ENCODE results near the gene MAGI1. TPM values are rescaled to one million over a fixed set of nuclear protein-coding genes. Genes with fewer than 3 reads are reported as not detected.

The MAGI1 gene
- total and polyA plus RNA-seq, 2 experiments from 2014 or later: 33.9 to 87.0 TPM

GRCh38 chr3:66077973-66078372, 39.3 kb upstream of the MAGI1 start:
- H3K27ac ChIP-seq: no peak overlapping the region
- no peak for TF ChIP-seq CTCF (IDR thresholded peaks at IDR 0.05; ENCODE audit: low read depth, low read length)
- no peaks in the 10 kb centered on the region for H3K27me3 ChIP-seq
- no peak overlapping the region for H3K4me3 ChIP-seq
- H3K36me3 ChIP-seq: no peaks in the 10 kb centered on the region
- no peaks in the 10 kb centered on the region for H3K9me3 ChIP-seq (ENCODE audit: low read depth)
- peaks cover 3% of the 10 kb centered on the region for H3K4me1 ChIP-seq (ENCODE audit: low read depth)
- no peak for DNase-seq (ENCODE audit: low read depth in 1 of 2, low spot score in 1 of 2)

GRCh38 chr3:66076861-66077470, 38.2 kb upstream of the MAGI1 start:
- no peaks in the 10 kb centered on the region for H3K27me3 ChIP-seq
- no peaks in the 10 kb centered on the region for H3K9me3 ChIP-seq (ENCODE audit: low read depth)
- no peak for DNase-seq (ENCODE audit: low read depth in 1 of 2, low spot score in 1 of 2)
- TF ChIP-seq CTCF (IDR thresholded peaks at IDR 0.05; ENCODE audit: low read depth, low read length): no peak
- H3K27ac ChIP-seq: no peak overlapping the region
- H3K4me1 ChIP-seq (ENCODE audit: low read depth): no peaks in the 10 kb centered on the region
- no peaks in the 10 kb centered on the region for H3K36me3 ChIP-seq
- no peak overlapping the region for H3K4me3 ChIP-seq

GRCh38 chr3:66075281-66075680, 36.6 kb upstream of the MAGI1 start:
- no peaks in the 10 kb centered on the region for H3K4me1 ChIP-seq (ENCODE audit: low read depth)
- TF ChIP-seq CTCF (IDR thresholded peaks at IDR 0.05; ENCODE audit: low read depth, low read length): no peak
- H3K27ac ChIP-seq: no peak overlapping the region
- peak in 1 of 2 donors; percentile 27 for DNase-seq (ENCODE audit: low read depth in 1 of 2, low spot score in 1 of 2)
- H3K27me3 ChIP-seq: no peaks in the 10 kb centered on the region
- no peaks in the 10 kb centered on the region for H3K9me3 ChIP-seq (ENCODE audit: low read depth)
- no peaks in the 10 kb centered on the region for H3K36me3 ChIP-seq
- H3K4me3 ChIP-seq: no peak overlapping the region

- H3K4me1 ChIP-seq (ENCODE audit: low read depth): no peaks in the 10 kb centered on the region
- no peaks in the 10 kb centered on the region for H3K36me3 ChIP-seq
- no peak overlapping the region for H3K4me3 ChIP-seq
- DNase-seq (ENCODE audit: low read depth in 1 of 2, low spot score in 1 of 2): no peak
- no peak for TF ChIP-seq CTCF (IDR thresholded peaks at IDR 0.05; ENCODE audit: low read depth, low read length)
- H3K9me3 ChIP-seq (ENCODE audit: low read depth): no peaks in the 10 kb centered on the region
- H3K27ac ChIP-seq: no peak overlapping the region
- H3K27me3 ChIP-seq: no peaks in the 10 kb centered on the region
These were observed 34.9 kb upstream of the MAGI1 start for GRCh38 chr3:66073464-66074141.

GRCh38 chr3:66068255-66068654, 29.5 kb upstream of the MAGI1 start:
- Histone ChIP-seq H3K4me1 (ENCODE audit: low read depth) (no peaks in the 10 kb centered on the region), H3K36me3 (no peaks in the 10 kb centered on the region), H3K4me3 (no peak overlapping the region), H3K27me3 (no peaks in the 10 kb centered on the region), H3K9me3 (ENCODE audit: low read depth) (no peaks in the 10 kb centered on the region), H3K27ac (no peak overlapping the region)
- no peak for DNase-seq (ENCODE audit: low read depth in 1 of 2, low spot score in 1 of 2)
- no peak for TF ChIP-seq CTCF (IDR thresholded peaks at IDR 0.05; ENCODE audit: low read depth, low read length)
